GM23248 (cell line): Measurements from ENCODE around the gene ATXN7. TPM values are rescaled to one million over a fixed set of nuclear protein-coding genes. Genes with fewer than 3 reads are reported as not detected.

Source experiments
- DNase-seq: peaks from one replicate; pipeline ENCODE4 v3.0.0-alpha.2; 2015
- H2AFZ ChIP-seq: fragments of 200-600 bp; sonication (generic); 2 replicates; pipeline ENCODE4 v1.6.1; 2016; ENCODE audit warnings: antibody characterized with exemption
- H3F3A ChIP-seq: fragments of 200-600 bp; sonication (generic); 2 replicates; pipeline ENCODE4 v1.6.1; 2016; ENCODE audit warnings: mild to moderate bottlenecking, antibody characterized with exemption, mixed run types; ENCODE audit not compliant: insufficient read depth
- H3K27ac ChIP-seq: fragments of 200-600 bp; sonication (generic); 2 replicates; pipeline ENCODE4 v1.5.1; 2016; ENCODE audit warnings: mild to moderate bottlenecking
- H3K27me3 ChIP-seq: fragments of 200-600 bp; sonication (generic); replicated peaks from 2 replicates; pipeline ENCODE4 v1.6.1; 2016; ENCODE audit warnings: mild to moderate bottlenecking; ENCODE audit not compliant: insufficient read depth
- H3K36me3 ChIP-seq: fragments of 200-600 bp; sonication (generic); 2 replicates; pipeline ENCODE4 v1.6.1; 2016; ENCODE audit warnings: low read depth, mild to moderate bottlenecking
- H3K4me1 ChIP-seq: fragments of 200-600 bp; sonication (generic); 2 replicates; pipeline ENCODE4 v1.6.1; 2016; ENCODE audit warnings: mild to moderate bottlenecking; ENCODE audit not compliant: insufficient read depth
- H3K4me2 ChIP-seq: fragments of 200-600 bp; sonication (generic); one replicate; pipeline ENCODE4 v1.6.1; 2016; ENCODE audit warnings: mild to moderate bottlenecking; ENCODE audit not compliant: unreplicated experiment
- H3K4me3 ChIP-seq: fragments of 200-600 bp; sonication (generic); 2 replicates; pipeline ENCODE4 v1.5.1; 2016; ENCODE audit warnings: mild to moderate bottlenecking
- H3K79me2 ChIP-seq: fragments of 200-600 bp; sonication (generic); 2 replicates; pipeline ENCODE4 v1.6.1; 2016; ENCODE audit warnings: mild to moderate bottlenecking; ENCODE audit not compliant: insufficient read depth
- H3K9ac ChIP-seq: fragments of 200-600 bp; sonication (generic); 2 replicates; pipeline ENCODE4 v1.6.1; 2016; ENCODE audit warnings: mild to moderate bottlenecking
- H3K9me2 ChIP-seq: fragments of 200-600 bp; sonication (generic); 2 replicates; pipeline ENCODE4 v1.6.1; 2016; ENCODE audit warnings: mixed run types, mild to moderate bottlenecking, moderate library complexity; ENCODE audit not compliant: insufficient read depth
- H3K9me3 ChIP-seq: fragments of 200-600 bp; sonication (generic); one replicate; pipeline ENCODE4 v1.6.1; 2017; ENCODE audit warnings: low read depth
- H4K20me1 ChIP-seq: fragments of 200-600 bp; sonication (generic); 2 replicates; pipeline ENCODE4 v1.6.0; 2016; ENCODE audit not compliant: insufficient read depth
- EZH2 ChIP-seq: fragments of 200-600 bp; sonication (generic); IDR thresholded peaks from 2 replicates; pipeline ENCODE4 v1.6.1; 2018; ENCODE audit warnings: antibody characterized with exemption, mild to moderate bottlenecking; ENCODE audit not compliant: insufficient read depth, poor library complexity, severe bottlenecking
- EZH2phosphoT487 ChIP-seq: fragments of 200-600 bp; sonication (generic); IDR thresholded peaks from 2 replicates; pipeline ENCODE4 v1.6.1; 2018; ENCODE audit warnings: antibody characterized with exemption, moderate library complexity, mild to moderate bottlenecking, low read depth; ENCODE audit not compliant: insufficient read depth
- WGBS, 2 experiments: methylation state at CpG; one replicate each; pipeline ENCODE4 v1.1.6; 2015 to 2017; ENCODE audit warnings: low lambda C conversion rate in 2 of 2, low coverage in 1 of 2; ENCODE audit errors: missing lambda C conversion rate in 2 of 2; 5-methylcytosine and 5-hydroxymethylcytosine counted together
- in situ Hi-C: fragments of 300-500 bp; cut with MboI; formaldehyde crosslinking; loops from 2 replicates; pipeline ENCODE4 v1.15.0; 2020
- polyA plus RNA-seq: library from polyadenylated mRNA; unstranded; fragments of >200 nt; fragmentation: Nextera tagmentation; extraction: Ambion mirVana; gene quantifications from 2 replicates; pipeline ENCODE4 v1.2.1, GENCODE V29; 2016
- total RNA-seq: library from RNA; depleted of rRNA; stranded (reverse); fragments of >200 nt; shearing (Covaris generic); gene quantifications from 2 replicates; pipeline ENCODE4 v1.2.3, GENCODE V29; 2014

The ATXN7 gene
- total and polyA plus RNA-seq, 2 experiments from 2014 or later, result 2.4 to 3.9 TPM

- H2AFZ ChIP-seq, result no peak overlapping the region
- no peaks in the 10 kb centered on the region for H3K79me2 ChIP-seq
- no peak overlapping the region for H3K4me3 ChIP-seq
- no peaks in the 10 kb centered on the region for H4K20me1 ChIP-seq
- 91 to 93% methylated on average over 6 of the region's 6 CpGs for WGBS, 2 experiments
- no peaks in the 10 kb centered on the region for H3F3A ChIP-seq
- no peaks in the 10 kb centered on the region for H3K27me3 ChIP-seq
- no peak overlapping the region for H3K27ac ChIP-seq
- H3K4me1 ChIP-seq, result no peaks in the 10 kb centered on the region
- peaks cover 61% of the 10 kb centered on the region for H3K36me3 ChIP-seq
- TF ChIP-seq EZH2phosphoT487, result no peak
- no peak for TF ChIP-seq EZH2
- in situ Hi-C loops, result no loop called here
- no peaks in the 10 kb centered on the region for H3K9me2 ChIP-seq
- H3K4me2 ChIP-seq, result no peak overlapping the region
- no peak overlapping the region for H3K9ac ChIP-seq
- no peaks in the 10 kb centered on the region for H3K9me3 ChIP-seq
- DNase-seq, result no peak
Observed at GRCh38 chr3:63832395-63832794, 31.3 kb upstream of the ATXN7 start.

GRCh38 chr3:63841704-63842103 is 22.0 kb upstream of the ATXN7 start:
- Histone ChIP-seq H3K9me3 (no peaks in the 10 kb centered on the region), H3K27ac (no peak overlapping the region), H4K20me1 (no peaks in the 10 kb centered on the region), H3K27me3 (no peaks in the 10 kb centered on the region), H3K4me3 (no peak overlapping the region), H3K9ac (no peak overlapping the region), H3F3A (no peaks in the 10 kb centered on the region), H3K36me3 (peaks cover under 1% of the 10 kb centered on the region; the same call in 1 of the 2 replicates), H3K4me1 (no peaks in the 10 kb centered on the region), H2AFZ (no peak overlapping the region), H3K79me2 (peaks cover 71% of the 10 kb centered on the region), H3K9me2 (no peaks in the 10 kb centered on the region), H3K4me2 (no peak overlapping the region)
- 11 to 14% methylated on average over 1 of the region's 1 CpG for WGBS, 2 experiments
- TF ChIP-seq EZH2 (no peak), EZH2phosphoT487 (no peak)
- no peak for DNase-seq
- in situ Hi-C loops, result no loop called here

GRCh38 chr3:63842127-63842526 is 21.5 kb upstream of the ATXN7 start:
- H3K9ac ChIP-seq, result no peak overlapping the region
- TF ChIP-seq EZH2 (no peak), EZH2phosphoT487 (no peak)
- no peak overlapping the region for H2AFZ ChIP-seq
- DNase-seq, result no peak
- H4K20me1 ChIP-seq, result no peaks in the 10 kb centered on the region
- no peaks in the 10 kb centered on the region for H3K9me3 ChIP-seq
- in situ Hi-C loops, result no loop called here
- no peaks in the 10 kb centered on the region for H3F3A ChIP-seq
- peaks cover 75% of the 10 kb centered on the region for H3K79me2 ChIP-seq
- no peaks in the 10 kb centered on the region for H3K9me2 ChIP-seq
- H3K27me3 ChIP-seq, result no peaks in the 10 kb centered on the region
- H3K36me3 ChIP-seq, result no peaks in the 10 kb centered on the region; the same call in 1 of the 2 replicates
- H3K4me2 ChIP-seq, result no peak overlapping the region
- no peak overlapping the region for H3K27ac ChIP-seq
- no peaks in the 10 kb centered on the region for H3K4me1 ChIP-seq
- no peak overlapping the region for H3K4me3 ChIP-seq

GRCh38 chr3:63845215-63845614 is 18.5 kb upstream of the ATXN7 start:
- peaks cover 93% of the 10 kb centered on the region for H3K79me2 ChIP-seq
- H3K36me3 ChIP-seq, result no peaks in the 10 kb centered on the region
- no peaks in the 10 kb centered on the region for H3F3A ChIP-seq
- no peak for DNase-seq
- H3K9me3 ChIP-seq, result no peaks in the 10 kb centered on the region
- no peaks in the 10 kb centered on the region for H3K27me3 ChIP-seq
- H3K27ac ChIP-seq, result no peak overlapping the region
- no peak overlapping the region for H3K4me3 ChIP-seq
- no peak overlapping the region for H3K4me2 ChIP-seq
- H4K20me1 ChIP-seq, result no peaks in the 10 kb centered on the region
- H3K9me2 ChIP-seq, result no peaks in the 10 kb centered on the region
- H3K4me1 ChIP-seq, result no peaks in the 10 kb centered on the region
- no peak for TF ChIP-seq EZH2
- TF ChIP-seq EZH2phosphoT487, result no peak
- WGBS, 2 experiments, result 85 to 92% methylated on average over 4 of the region's 4 CpGs
- in situ Hi-C loops, result no loop called here
- no peak overlapping the region for H3K9ac ChIP-seq
- H2AFZ ChIP-seq, result no peak overlapping the region
